ENCODE results near the gene TEKTIP1. TPM values are rescaled to one million over a fixed set of nuclear protein-coding genes. Genes with fewer than 3 reads are reported as not detected.

TEKTIP1 gene
- total and polyA plus RNA-seq, 12 donors: 0.09 to 1.3 (median 0.79) TPM; not detected in 1

DNA sequence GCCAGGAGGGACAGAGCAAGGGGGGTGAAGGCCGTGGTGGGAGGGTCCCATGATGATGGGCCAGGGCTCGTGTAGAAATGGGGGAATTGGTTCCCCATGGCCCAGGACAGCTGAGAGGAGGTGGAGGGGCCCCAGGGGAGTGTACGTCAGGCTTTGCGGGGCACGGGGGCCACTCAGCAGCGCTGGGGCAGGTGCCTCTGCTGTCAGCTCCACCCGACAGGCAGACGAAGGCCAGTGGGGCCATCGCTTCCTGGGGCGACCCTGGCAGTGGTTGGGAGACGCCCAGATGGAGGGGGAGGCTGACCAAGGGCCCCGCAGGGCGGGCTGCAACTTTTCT, 1.9 kb upstream of the TEKTIP1 start:
- Histone ChIP-seq H3K27ac (peak overlapping the region in 5 of 10 donors; percentile 9 to 30 (median 21)), H3K4me1 (peaks cover 0 to 13% (median 0%) of the 10 kb centered on the region in 9 donors), H3K9me3 (peaks cover 0 to 4% (median 0%) of the 10 kb centered on the region in 11 donors), H3K36me3 (peaks cover 0 to 66% (median 34%) of the 10 kb centered on the region in 9 donors), H3K27me3 (no peaks in the 10 kb centered on the region), H3K4me3 (no peak overlapping the region)
- 70 to 74% methylated on average over 13 of the region's 13 CpGs for WGBS, 2 donors
- DNase-seq: no peak
- no peak for TF ChIP-seq CTCF (IDR thresholded peaks at IDR 0.05)
- intact Hi-C loops (cut with DNase I): no loop called here
- ATAC-seq: peak in 6 of 8 donors; percentile 1 to 9 (median 4)

DNA sequence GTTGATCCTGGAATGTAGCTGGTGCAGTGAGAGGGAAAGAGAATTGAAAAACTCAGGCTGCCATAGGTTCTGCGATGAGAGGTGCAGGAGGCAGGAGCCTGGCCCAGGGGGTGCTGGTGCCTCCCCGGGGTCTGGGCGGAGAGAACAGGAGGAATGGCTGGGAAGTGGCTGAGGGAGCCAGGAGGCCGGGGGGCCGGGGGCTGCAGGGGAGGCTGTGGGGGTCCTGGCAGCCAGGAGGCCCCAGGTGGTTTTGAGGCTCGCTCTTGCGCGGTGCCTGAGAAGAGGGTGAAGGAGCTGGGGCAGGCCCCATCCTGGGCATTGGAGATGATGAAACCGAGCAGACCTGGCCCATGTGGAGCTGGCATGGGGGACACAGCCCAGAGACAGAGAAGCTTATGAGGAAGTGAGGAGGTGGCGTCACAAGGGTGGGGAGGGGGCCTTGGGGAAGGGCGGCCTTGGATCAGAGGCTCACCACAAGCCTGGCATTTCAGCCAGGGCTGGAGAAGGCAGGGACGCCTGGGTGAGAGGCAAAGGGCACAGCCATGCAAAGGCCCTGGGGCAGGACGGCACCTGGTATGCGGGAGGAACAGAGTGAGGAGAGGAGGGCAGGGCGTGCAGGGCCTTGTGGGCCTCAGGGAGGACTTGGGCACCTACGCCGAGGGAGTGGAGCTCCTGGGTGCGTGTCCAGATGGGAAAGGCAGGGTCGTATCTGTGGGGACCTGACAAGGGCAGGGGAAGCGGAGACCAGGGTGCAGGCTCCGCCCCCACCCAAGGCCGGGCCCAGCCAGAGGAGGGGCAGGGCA, 1.3 kb upstream of the TEKTIP1 start:
- Histone ChIP-seq H3K27ac (peak overlapping the region in 3 of 10 donors; percentile 9 to 30 (median 21)), H3K9me3 (peaks cover 0 to 4% (median 0%) of the 10 kb centered on the region in 11 donors), H3K4me3 (no peak overlapping the region), H3K27me3 (no peaks in the 10 kb centered on the region), H3K4me1 (peaks cover 0 to 13% (median 0%) of the 10 kb centered on the region in 9 donors), H3K36me3 (peaks cover 0 to 66% (median 30%) of the 10 kb centered on the region in 9 donors)
- intact Hi-C loops (cut with DNase I): no loop called here
- DNase-seq (no peak), ATAC-seq (peak in 3 of 8 donors; percentile 4 to 19 (median 9))
- WGBS, 2 donors: 90 to 91% methylated on average over 22 of the region's 22 CpGs
- TF ChIP-seq CTCF (IDR thresholded peaks at IDR 0.05): no peak

DNA sequence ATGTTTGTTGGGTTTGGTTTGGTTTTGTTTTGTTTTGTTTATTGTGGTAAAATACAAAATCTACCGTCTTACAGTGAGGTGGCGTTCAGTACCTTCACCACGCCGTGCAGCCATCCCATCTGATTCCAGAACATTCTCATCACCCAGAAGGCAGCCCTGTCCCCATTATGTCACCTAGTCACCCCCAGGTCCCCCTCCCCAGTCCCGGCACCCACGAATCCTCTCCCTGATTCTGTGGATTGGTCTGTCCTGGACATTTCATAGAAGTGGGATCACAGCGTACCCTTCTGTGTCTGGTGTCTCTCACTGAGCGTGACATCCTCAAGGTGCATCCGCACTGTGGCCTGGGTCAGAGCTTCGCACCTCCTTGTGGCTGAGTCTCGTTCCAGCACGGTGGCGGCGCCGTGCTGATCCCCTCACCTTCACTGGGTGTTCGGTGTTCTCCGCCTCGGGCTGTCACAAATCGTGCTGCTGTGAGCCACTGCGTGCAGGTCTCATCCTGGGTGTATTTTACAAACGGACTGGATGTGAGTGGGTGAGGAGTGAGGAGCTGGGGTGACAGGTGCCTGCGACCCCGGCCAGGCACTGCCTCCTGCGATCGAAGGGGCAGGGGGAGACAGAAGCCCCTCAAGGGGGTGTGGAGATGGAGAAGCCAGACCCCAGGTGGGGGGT, 580 bp upstream of the TEKTIP1 start:
- WGBS, 2 donors: 86% methylated on average over 25 of the region's 25 CpGs
- TF ChIP-seq CTCF (IDR thresholded peaks at IDR 0.05): no peak
- DNase-seq: no peak

DNA sequence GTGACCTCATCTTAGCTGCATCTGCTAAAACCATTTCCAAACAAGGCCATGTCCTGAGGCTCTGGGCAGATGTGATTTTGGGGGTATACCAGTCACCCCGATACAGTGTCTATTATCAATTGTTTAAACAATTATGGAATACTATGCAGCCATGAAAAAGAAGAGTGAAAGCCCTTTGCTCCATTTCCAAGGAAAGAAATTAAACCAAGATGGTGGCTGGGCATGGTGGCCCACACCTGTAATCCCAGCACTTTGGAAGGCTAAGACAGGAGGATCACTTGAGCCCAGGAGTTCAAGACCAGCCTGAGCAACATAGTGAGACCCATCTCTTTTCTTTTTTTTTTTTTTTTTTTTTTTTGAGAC, 763 bp downstream of the TEKTIP1 start:
- Histone ChIP-seq H3K36me3 (peaks cover 0 to 60% (median 12%) of the 10 kb centered on the region in 9 donors), H3K27ac (no peak overlapping the region), H3K27me3 (no peaks in the 10 kb centered on the region), H3K9me3 (peaks cover 0 to 4% (median 0%) of the 10 kb centered on the region in 11 donors), H3K4me1 (peaks cover 0 to 22% (median 0%) of the 10 kb centered on the region in 9 donors), H3K4me3 (no peak overlapping the region)
- intact Hi-C loops (cut with DNase I): loop anchor here in 4 of 10 donors (5.0 to 10.0 kb wide), 3 partner anchors 75 to 165 kb away; partner anchors contain the start of genes PIP5K1C (in 3 of the 4), TJP3 (in 3 of the 4) and CACTIN (in 1 of the 4)
- 93 to 100% methylated on average over 1 of the region's 1 CpG for WGBS, 2 donors
- no peak for TF ChIP-seq CTCF (IDR thresholded peaks at IDR 0.05)
- ATAC-seq (no peak), DNase-seq (no peak)

More for the DNA sequence above, 580 bp upstream of the TEKTIP1 start:
- intact Hi-C loops (cut with DNase I): no loop called here
- H3K4me3 ChIP-seq: no peak overlapping the region
- H3K9me3 ChIP-seq: peaks cover 0 to 4% (median 0%) of the 10 kb centered on the region in 11 donors
- H3K27me3 ChIP-seq: no peaks in the 10 kb centered on the region
- H3K36me3 ChIP-seq: peaks cover 0 to 60% (median 24%) of the 10 kb centered on the region in 9 donors
- H3K27ac ChIP-seq: no peak overlapping the region
- ATAC-seq: peak in 1 of 8 donors; percentile 1
- peaks cover 0 to 17% (median 0%) of the 10 kb centered on the region in 9 donors for H3K4me1 ChIP-seq
